Measurements from ENCODE around the gene AP3B1.

AP3B1 gene

DNA sequence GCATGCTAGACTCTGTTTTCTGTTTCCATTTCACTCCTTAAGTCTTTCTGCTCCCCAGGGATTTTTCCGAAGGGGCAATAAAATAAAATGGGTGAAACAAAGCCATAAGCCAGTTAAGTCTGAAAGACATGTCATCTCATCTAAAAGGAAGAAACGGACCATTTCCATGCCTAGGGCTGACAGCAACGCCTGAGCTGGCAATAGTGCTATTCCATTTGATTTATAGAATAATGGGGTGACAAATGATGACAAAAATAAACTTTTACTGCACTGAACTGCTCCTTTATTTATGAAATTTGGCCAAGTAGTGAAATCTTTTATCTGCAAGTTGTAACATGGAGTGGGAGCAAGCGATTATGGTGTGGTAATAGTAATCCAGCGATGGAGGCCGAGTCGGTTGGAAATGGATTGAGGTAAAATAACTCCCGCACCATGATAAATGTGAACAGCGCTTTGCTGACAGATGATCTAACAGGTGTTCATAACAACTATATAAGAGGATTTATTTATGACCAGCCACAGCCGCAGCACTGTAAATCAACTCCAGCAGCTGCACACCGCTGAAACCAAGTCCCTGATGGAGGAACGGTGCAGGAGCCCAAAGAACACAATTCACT is 298.6 kb downstream of the AP3B1 start:
- DNase-seq, result no peak

DNA sequence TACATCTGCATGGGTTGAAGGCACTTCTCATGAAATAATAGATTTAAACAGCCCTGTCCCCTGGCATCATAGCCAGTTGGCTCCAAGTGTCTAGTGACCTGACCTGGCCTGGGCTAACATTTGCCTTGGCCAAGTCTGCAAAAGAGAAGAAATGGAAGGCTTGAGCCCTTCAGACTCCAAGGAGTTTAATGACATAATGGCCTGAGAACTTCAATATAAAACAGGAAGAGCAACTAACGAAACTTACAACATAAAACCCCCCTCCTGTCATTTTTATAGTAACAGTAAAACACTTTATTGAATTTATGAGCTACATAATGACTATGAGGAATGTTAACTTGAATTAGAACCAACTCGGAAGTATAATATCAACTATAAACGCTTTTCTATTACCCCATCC is 299.6 kb downstream of the AP3B1 start:
- no peak for DNase-seq

DNA sequence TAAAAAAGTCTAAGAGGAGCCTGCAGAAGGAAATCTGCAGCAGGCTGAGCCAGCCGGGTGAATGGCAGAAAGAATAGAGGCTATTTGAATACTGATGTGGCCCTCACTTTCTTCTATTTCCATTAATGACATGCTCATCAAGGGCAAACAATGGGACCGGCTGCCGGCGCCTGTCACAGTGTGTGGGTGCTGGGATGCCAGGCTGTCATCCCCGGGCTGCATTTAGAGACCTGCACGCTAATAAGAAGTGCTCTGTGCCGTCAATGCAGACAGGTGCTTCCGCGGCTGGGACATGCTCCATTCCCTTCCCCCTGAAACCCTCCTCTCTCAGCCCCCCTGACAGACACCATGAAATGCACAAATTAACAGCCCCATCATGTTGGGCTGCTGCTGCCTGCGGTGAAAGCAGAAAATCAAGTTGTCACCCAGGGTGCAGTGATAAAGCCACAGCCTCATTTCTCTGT is 300.6 kb downstream of the AP3B1 start:
- DNase-seq, result no peak

DNA sequence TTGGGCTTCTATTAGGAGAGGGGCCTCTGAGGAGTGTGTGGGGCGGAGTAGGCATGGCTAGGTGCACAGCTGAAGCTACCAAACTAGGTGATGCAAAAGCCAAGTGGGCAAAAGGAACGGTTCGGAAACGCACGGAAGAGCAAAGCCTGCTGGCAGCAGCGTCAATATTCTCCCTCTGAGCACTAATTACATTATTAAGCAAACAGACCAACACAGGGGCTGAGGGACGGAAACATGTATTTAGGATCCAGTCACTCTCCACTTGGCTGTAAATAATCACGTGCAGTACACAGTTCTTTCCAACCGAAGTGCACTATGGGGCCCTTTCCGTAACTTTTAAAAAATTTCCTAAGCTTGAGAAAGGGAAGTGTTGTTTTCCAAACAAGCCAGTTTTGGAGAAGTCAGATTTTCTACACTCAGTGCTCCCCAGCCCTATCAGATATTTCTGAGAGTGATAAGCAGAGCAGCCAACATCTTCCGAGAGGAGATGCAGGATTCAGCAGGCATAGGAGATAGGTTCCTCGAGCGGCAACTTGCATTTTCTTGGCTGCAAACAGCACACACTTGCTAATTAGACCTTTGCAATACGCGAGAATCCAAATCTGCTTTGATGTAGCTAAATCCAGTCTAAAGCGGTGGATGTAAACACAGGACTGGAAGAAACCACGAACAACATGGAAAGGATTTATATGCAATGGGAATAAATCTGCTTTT is 301.2 kb downstream of the AP3B1 start:
- DNase-seq, result no peak

GRCh38 chr5:77991084-77991483 is 303.4 kb downstream of the AP3B1 start:
- DNase-seq, result no peak

- no peak for DNase-seq
Observed at GRCh38 chr5:77990020-77990419, 304.5 kb downstream of the AP3B1 start.

- DNase-seq, result no peak
Observed at GRCh38 chr5:77987988-77988387, 306.5 kb downstream of the AP3B1 start.

DNA sequence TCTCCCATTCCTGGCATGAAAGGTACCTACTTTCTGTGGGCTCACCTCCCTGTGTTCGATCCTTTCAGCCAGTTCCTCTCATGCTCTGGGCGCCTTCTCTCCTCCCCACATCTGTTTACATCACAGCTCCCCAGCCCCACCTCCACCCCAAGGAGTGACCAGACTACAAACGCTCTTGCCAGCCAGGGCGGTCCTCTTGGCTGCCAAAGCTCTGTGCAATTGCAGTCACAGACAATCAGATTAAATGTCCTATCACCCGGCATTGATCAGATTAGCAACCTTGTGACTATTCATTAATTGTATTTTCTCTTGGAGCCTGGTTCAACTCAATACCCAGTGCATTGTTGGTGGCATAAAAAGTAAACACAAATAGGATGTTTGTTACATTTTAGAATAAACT is 307.2 kb downstream of the AP3B1 start:
- DNase-seq, result no peak

- no peak for DNase-seq
Observed at GRCh38 chr5:77986261-77986660, 308.2 kb downstream of the AP3B1 start.

DNA sequence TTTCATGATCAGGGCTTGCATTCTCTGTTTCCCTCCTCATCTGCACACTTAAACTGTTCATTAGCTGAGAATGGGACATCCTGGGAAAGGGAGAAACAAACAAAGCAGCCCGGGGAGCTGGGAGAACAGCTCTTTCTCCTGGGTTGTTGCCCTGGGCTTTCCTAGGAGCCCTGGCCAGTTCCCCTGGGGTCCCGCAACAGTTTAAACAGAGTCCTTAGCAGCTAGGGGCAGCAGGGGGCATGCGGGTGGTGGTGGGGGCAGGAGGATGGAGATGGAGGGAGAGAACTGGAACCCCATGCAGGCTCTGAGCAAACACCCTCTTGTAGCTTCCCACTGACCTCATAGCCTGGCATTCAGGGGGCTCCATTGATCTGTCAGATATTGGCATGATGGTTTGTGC is 309.3 kb downstream of the AP3B1 start:
- DNase-seq, result no peak

- no peak for DNase-seq
Observed at GRCh38 chr5:77984587-77984986, 309.9 kb downstream of the AP3B1 start.

GRCh38 chr5:77983482-77984199 is 310.9 kb downstream of the AP3B1 start:
- DNase-seq, result no peak

GRCh38 chr5:77981820-77982219 is 312.7 kb downstream of the AP3B1 start:
- no peak for DNase-seq

DNA sequence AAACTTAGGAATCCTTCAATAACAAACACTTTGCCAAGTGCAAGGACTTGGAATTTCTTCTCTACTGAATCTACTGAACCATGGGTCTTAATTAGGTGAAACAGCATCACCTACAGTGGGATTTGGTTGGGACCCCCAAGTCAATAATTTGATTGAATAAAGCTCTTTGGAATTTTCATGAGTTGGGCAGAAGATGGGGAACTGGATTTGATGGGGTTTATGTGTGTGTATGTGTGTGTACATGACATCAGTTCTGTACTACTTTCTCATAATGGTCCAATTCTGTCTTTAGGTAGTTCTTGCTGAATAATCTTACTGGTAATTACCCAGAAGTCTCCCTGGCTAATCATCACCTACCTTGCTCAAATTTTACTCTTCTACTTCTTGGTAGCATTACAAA is 319.9 kb downstream of the AP3B1 start:
- DNase-seq, result no peak

GRCh38 chr5:77973253-77973609 is 321.3 kb downstream of the AP3B1 start:
- no peak for DNase-seq

- no peak for DNase-seq
Observed at GRCh38 chr5:77972469-77973252, 321.8 kb downstream of the AP3B1 start.

- DNase-seq, result no peak
Observed at GRCh38 chr5:77971776-77972468, 322.6 kb downstream of the AP3B1 start.

GRCh38 chr5:77970891-77971290 is 323.6 kb downstream of the AP3B1 start:
- DNase-seq, result no peak

DNA sequence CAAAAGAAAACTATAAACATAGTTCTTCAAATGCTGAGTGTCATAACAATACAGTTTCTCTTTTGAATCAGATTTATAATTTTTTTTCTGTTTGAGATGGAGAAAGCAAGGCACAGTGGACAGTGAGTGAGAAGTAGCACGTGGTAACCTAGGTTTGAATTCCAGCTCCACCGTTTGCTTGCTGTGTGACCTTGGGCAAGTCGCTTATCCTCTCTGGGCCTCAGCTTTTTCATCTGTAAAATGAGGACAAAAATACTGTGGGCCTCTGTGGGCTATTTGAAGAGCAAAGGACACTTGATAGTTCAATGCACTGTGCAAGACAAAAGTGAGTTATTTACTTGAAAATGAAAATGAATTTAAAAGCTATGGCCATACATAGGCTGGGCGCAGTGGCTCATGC is 330.7 kb downstream of the AP3B1 start:
- no peak for DNase-seq

- no peak for DNase-seq
Observed at GRCh38 chr5:77960863-77961396, 333.6 kb downstream of the AP3B1 start.

- no peak for DNase-seq
Observed at GRCh38 chr5:77960305-77960704, 334.2 kb downstream of the AP3B1 start.

DNA sequence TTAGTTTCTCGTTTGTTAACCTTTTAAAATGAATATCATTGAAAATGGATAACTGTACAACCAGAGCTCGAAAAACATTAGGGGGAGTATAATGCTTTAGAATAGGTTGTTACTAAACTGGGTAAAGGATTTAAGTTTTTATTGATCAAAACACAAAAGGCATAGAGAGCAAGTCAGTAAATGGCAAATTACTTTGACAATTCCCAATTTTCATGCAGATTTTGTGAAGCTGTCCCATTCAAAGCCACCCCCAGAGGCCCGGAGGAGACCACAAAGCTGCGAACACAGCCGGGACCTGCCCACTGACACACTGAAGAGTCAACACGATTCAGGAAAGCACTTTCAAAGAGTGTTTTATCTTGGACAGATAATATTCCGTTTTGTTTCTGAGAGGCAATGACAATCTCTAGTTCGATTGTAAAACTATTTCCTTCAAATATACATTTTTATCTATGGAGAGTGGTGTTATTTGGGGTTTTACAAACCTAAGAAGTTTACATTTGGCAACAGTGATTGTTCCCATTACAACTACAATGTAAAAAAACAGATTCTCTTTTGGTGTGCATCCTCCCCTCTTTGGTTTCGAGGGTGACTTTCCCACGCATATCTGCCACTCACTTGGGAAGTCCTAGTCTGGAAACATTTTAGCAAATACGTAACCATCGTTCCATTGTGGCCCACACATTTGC is 335.7 kb downstream of the AP3B1 start:
- no peak for DNase-seq
